OCI-LY3 (cell line): ENCODE measurements around the gene DOCK10.

ENCODE experiments used
- H2AFZ ChIP-seq: fragments of 200-600, 300-600 bp; shearing (Covaris generic); 2 replicates; pipeline ENCODE4 v1.6.0; 2014; ENCODE audit warnings: antibody characterized with exemption, low read depth, low read length
- H3K27ac ChIP-seq: fragments of 200-600, 300-600 bp; sonication (generic); 2 replicates; pipeline ENCODE4 v1.5.1; 2014; ENCODE audit warnings: mild to moderate bottlenecking, low read length, moderate library complexity, mixed read lengths
- H3K27me3 ChIP-seq: fragments of 200-600, 300-600 bp; sonication (generic); 2 replicates; pipeline ENCODE4 v1.6.1; 2014; ENCODE audit warnings: low read depth, low read length, mixed read lengths
- H3K36me3 ChIP-seq: fragments of 200-600, 300-600 bp; sonication (generic); replicated peaks from 2 replicates; pipeline ENCODE3; 2014; ENCODE audit warnings: low read depth, low read length, mixed read lengths
- H3K4me1 ChIP-seq: fragments of 300-600, 200-600 bp; sonication (generic); 2 replicates; pipeline ENCODE4 v1.6.1; 2014; ENCODE audit warnings: low read length, mixed read lengths
- H3K4me2 ChIP-seq: fragments of 200-600, 300-600 bp; sonication (generic); 2 replicates; pipeline ENCODE4 v1.6.1; 2014; ENCODE audit warnings: low read length, mixed read lengths
- H3K4me3 ChIP-seq: fragments of 300-600, 200-600 bp; sonication (generic); 2 replicates; pipeline ENCODE4 v1.5.1; 2014; ENCODE audit warnings: antibody characterized with exemption, mild to moderate bottlenecking, low read length, moderate library complexity
- H3K79me2 ChIP-seq: fragments of 300-600, 200-600 bp; shearing (Covaris generic); 2 replicates; pipeline ENCODE4 v1.6.1; 2014; ENCODE audit warnings: mild to moderate bottlenecking, low read length, mixed read lengths
- H3K9ac ChIP-seq: fragments of 300-600, 200-600 bp; shearing (Covaris generic); 2 replicates; pipeline ENCODE4 v1.6.0; 2014; ENCODE audit warnings: mild to moderate bottlenecking, low read length, moderate library complexity
- H3K9me3 ChIP-seq: fragments of 200-600, 300-600 bp; shearing (Covaris generic); 2 replicates; pipeline ENCODE4 v1.6.1; 2014; ENCODE audit warnings: low read length, mixed read lengths; ENCODE audit not compliant: insufficient read depth
- H4K20me1 ChIP-seq: fragments of 200-600, 300-600 bp; sonication (generic); 2 replicates; pipeline ENCODE4 v1.6.1; 2016; ENCODE audit warnings: low read length, mixed read lengths; ENCODE audit not compliant: insufficient read depth
- EZH2phosphoT487 ChIP-seq: fragments of 200-600 bp; shearing (Covaris generic); IDR thresholded peaks from 2 replicates; pipeline ENCODE4 v1.6.1; 2018; ENCODE audit warnings: antibody characterized with exemption, mixed run types, low read depth
- TF ChIP-seq, protein P1 (sequence below): fragments of 200-600, 300-600 bp; sonication (generic); IDR thresholded peaks from 2 replicates; pipeline ENCODE4 v1.5.1; 2014; ENCODE audit warnings: antibody characterized with exemption, low read length, low read depth

Gene DOCK10

GRCh38 chr2:225009768-225010167, 32.5 kb downstream of the DOCK10 start:
- no peak overlapping the region for H3K9ac ChIP-seq
- no peaks in the 10 kb centered on the region for H3K27me3 ChIP-seq
- H3K9me3 ChIP-seq: no peaks in the 10 kb centered on the region
- peaks cover 77% of the 10 kb centered on the region for H3K4me1 ChIP-seq
- TF ChIP-seq, protein P1, sequence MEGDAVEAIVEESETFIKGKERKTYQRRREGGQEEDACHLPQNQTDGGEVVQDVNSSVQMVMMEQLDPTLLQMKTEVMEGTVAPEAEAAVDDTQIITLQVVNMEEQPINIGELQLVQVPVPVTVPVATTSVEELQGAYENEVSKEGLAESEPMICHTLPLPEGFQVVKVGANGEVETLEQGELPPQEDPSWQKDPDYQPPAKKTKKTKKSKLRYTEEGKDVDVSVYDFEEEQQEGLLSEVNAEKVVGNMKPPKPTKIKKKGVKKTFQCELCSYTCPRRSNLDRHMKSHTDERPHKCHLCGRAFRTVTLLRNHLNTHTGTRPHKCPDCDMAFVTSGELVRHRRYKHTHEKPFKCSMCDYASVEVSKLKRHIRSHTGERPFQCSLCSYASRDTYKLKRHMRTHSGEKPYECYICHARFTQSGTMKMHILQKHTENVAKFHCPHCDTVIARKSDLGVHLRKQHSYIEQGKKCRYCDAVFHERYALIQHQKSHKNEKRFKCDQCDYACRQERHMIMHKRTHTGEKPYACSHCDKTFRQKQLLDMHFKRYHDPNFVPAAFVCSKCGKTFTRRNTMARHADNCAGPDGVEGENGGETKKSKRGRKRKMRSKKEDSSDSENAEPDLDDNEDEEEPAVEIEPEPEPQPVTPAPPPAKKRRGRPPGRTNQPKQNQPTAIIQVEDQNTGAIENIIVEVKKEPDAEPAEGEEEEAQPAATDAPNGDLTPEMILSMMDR: no peak
- no peak for TF ChIP-seq EZH2phosphoT487
- H3K4me2 ChIP-seq: peak overlapping the region; percentile 56; the same call in 1 of the 2 replicates
- H3K36me3 ChIP-seq: peaks cover 7% of the 10 kb centered on the region
- no peak overlapping the region for H3K27ac ChIP-seq
- H3K79me2 ChIP-seq: peaks cover 86% of the 10 kb centered on the region
- H3K4me3 ChIP-seq: no peak overlapping the region
- H2AFZ ChIP-seq: no peak overlapping the region
- H4K20me1 ChIP-seq: peaks cover 22% of the 10 kb centered on the region

GRCh38 chr2:225008935-225009334, 33.3 kb downstream of the DOCK10 start:
- H3K4me1 ChIP-seq: peaks cover 72% of the 10 kb centered on the region
- H3K4me2 ChIP-seq: peak overlapping the region; percentile 56
- H3K4me3 ChIP-seq: peak overlapping the region; percentile 22; the same call in 1 of the 2 replicates
- no peak overlapping the region for H2AFZ ChIP-seq
- H3K27me3 ChIP-seq: no peaks in the 10 kb centered on the region
- TF ChIP-seq EZH2phosphoT487: no peak
- TF ChIP-seq, protein P1: peak; percentile 68
- peak overlapping the region; percentile 15; the same call in 1 of the 2 replicates for H3K9ac ChIP-seq
- no peaks in the 10 kb centered on the region for H3K9me3 ChIP-seq
- H3K79me2 ChIP-seq: peaks cover 92% of the 10 kb centered on the region
- H3K27ac ChIP-seq: peak overlapping the region; percentile 30; the same call in 1 of the 2 replicates
- H3K36me3 ChIP-seq: peaks cover 7% of the 10 kb centered on the region
- H4K20me1 ChIP-seq: peaks cover 22% of the 10 kb centered on the region

- TF ChIP-seq, protein P1: no peak
- no peak for TF ChIP-seq EZH2phosphoT487
- H3K79me2 ChIP-seq: peaks cover 94% of the 10 kb centered on the region
Measured at GRCh38 chr2:225008179-225008856, 34.0 kb downstream of the DOCK10 start.

DNA sequence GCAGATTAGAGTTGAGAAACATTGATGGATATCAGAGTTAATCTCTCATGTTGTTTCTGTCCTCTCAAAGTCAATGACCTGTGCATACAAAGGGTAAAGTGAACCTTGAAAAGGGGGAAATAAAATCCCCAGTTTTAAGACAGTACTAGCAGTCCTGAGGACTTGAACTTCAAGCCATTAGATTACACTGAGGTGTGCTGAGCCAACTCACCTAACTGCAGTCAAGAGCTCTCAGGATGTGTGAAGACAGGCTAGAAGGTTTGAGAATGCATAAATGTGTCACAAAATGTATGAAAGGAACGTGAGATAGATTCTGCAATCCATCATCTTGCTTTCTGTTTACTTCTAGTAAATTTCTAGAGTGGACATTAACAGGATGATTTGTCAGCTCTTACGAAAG, 35.5 kb downstream of the DOCK10 start:
- Histone ChIP-seq H3K9ac (no peak overlapping the region), H2AFZ (no peak overlapping the region), H3K4me2 (no peak overlapping the region), H4K20me1 (peaks cover 32% of the 10 kb centered on the region), H3K4me3 (no peak overlapping the region), H3K79me2 (peaks cover 97% of the 10 kb centered on the region), H3K27ac (no peak overlapping the region), H3K36me3 (peaks cover 7% of the 10 kb centered on the region), H3K27me3 (no peaks in the 10 kb centered on the region), H3K9me3 (no peaks in the 10 kb centered on the region), H3K4me1 (peaks cover 71% of the 10 kb centered on the region)
- TF ChIP-seq, protein P1: no peak
- no peak for TF ChIP-seq EZH2phosphoT487

More at GRCh38 chr2:225008179-225008856, 34.0 kb downstream of the DOCK10 start:
- Histone ChIP-seq H2AFZ (no peak overlapping the region), H3K4me3 (peak overlapping the region; percentile 22; the same call in 1 of the 2 replicates), H3K4me1 (peaks cover 71% of the 10 kb centered on the region), H3K9ac (peak overlapping the region; percentile 15; the same call in 1 of the 2 replicates), H3K27me3 (no peaks in the 10 kb centered on the region), H3K36me3 (peaks cover 7% of the 10 kb centered on the region), H3K9me3 (no peaks in the 10 kb centered on the region), H3K27ac (peak overlapping the region; percentile 30; the same call in 1 of the 2 replicates), H4K20me1 (peaks cover 22% of the 10 kb centered on the region), H3K4me2 (peak overlapping the region; percentile 56)
